ENCODE measurements around the gene PEAK3. TPM values are rescaled to one million over a fixed set of nuclear protein-coding genes. Genes with fewer than 3 reads are reported as not detected.

The PEAK3 gene
- total and polyA plus RNA-seq, 7 donors: under 0.01 to 0.82 (median 0.55) TPM

DNA sequence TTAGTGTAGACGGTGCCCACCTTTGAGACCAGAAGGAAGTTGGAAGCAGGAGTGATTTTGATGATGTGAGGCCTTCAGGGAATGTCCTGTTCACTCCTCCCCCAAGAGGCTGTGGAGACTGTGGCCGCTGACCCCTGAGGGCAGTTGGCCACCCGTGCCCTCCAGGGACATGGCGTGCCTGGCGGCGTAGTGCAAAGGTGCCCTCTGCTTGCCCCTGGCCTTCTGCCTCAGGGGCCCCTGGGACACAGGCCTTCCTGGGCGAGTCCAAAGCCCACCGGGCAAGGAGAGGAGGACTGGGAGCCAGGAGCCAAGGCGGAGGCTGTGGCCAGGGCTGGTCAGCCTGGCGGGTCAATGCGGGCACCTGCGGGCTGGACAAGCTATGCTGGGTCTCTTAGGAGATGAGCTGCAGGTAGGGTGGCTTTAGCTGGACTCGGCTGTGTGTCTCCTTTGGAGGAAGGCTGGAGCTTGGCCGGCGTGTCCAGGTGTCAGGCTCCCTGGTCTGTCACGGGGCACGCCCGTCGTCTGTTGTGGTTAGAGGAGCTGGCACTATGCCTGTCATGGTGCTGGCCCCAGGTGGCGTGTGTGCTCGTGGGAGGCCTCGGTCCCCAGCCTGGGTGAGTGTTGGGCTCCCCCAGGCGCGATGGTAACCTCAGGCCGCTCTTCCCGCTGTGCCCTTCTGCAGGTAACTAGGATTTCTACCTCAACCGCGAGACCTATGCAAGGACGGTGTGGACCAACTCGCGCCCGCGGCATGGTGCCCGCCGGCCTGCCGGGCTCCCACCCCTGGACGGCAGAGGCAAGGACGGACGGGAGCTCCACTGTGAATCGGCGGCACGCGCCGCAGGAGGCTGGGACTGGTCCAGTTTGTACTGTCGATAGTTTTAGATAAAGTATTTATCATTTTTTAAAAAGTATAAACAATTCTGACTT is 52.6 kb downstream of the PEAK3 start:
- no peak for DNase-seq
- Histone ChIP-seq H3K27me3 (no peaks in the 10 kb centered on the region), H3K9me3 (no peaks in the 10 kb centered on the region), H3K4me1 (peaks cover 0 to 13% (median 6%) of the 10 kb centered on the region in 4 donors), H3K36me3 (peaks cover 7 to 94% (median 48%) of the 10 kb centered on the region in 4 donors), H3K27ac (no peak overlapping the region), H3K4me3 (no peak overlapping the region)
- TF ChIP-seq, protein P1, sequence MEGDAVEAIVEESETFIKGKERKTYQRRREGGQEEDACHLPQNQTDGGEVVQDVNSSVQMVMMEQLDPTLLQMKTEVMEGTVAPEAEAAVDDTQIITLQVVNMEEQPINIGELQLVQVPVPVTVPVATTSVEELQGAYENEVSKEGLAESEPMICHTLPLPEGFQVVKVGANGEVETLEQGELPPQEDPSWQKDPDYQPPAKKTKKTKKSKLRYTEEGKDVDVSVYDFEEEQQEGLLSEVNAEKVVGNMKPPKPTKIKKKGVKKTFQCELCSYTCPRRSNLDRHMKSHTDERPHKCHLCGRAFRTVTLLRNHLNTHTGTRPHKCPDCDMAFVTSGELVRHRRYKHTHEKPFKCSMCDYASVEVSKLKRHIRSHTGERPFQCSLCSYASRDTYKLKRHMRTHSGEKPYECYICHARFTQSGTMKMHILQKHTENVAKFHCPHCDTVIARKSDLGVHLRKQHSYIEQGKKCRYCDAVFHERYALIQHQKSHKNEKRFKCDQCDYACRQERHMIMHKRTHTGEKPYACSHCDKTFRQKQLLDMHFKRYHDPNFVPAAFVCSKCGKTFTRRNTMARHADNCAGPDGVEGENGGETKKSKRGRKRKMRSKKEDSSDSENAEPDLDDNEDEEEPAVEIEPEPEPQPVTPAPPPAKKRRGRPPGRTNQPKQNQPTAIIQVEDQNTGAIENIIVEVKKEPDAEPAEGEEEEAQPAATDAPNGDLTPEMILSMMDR (IDR thresholded peaks at IDR 0.05): no peak
- TF ChIP-seq EP300 (IDR thresholded peaks at IDR 0.05) (no peak), POLR2A (IDR thresholded peaks at IDR 0.05) (no peak), POLR2AphosphoS5 (IDR thresholded peaks at IDR 0.05) (no peak)
- intact Hi-C loops (cut with DNase I): no loop called here
- 84 to 90% methylated on average over 45 of the region's 45 CpGs for WGBS, 2 donors

DNA sequence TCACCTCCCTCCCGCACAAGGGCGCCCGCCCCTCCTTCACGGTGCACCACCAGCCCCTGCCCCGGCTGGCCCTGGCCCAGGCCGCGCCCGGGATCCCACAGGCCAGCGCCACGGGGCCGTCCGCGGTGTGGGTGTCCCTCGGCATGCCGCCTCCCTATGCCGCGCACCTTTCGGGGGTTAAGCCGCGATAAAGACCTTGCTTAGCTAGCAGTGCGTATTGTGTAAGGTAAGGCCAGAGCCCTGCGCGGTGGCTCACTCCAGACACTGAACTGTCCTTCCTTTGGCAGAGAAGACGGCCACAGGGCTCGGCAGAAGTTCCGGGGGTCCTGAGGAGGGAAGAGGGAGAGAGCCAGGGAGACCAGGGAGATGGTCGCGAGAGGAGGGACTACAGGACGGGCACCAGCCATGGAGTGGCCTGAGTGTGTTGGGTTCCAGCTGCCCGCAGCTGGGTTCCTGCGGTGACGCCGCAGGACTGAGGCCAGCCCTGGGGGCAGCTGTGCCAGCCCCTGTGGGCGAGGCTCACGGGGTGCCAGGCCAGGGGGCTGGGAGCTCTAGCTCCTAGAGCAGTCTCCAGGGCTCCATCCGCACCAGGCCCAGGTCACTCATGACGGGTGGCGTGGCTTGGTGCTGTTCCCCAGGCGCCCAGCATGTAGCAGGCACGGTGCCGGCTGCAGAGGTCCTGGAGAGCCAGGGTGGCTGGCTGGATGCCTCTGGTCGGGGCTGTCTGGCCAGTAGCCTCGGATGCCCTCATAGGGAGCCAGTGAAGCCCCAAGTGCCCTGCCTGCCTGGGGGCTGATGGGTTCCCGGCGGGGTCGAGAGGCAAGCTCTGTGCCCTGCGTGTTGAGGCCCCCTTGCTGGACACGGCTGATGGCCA is 53.6 kb downstream of the PEAK3 start:
- peaks cover 12 to 96% (median 47%) of the 10 kb centered on the region in 4 donors for H3K36me3 ChIP-seq
- peaks cover 0 to 3% (median 0%) of the 10 kb centered on the region in 4 donors for H3K4me1 ChIP-seq

DNA sequence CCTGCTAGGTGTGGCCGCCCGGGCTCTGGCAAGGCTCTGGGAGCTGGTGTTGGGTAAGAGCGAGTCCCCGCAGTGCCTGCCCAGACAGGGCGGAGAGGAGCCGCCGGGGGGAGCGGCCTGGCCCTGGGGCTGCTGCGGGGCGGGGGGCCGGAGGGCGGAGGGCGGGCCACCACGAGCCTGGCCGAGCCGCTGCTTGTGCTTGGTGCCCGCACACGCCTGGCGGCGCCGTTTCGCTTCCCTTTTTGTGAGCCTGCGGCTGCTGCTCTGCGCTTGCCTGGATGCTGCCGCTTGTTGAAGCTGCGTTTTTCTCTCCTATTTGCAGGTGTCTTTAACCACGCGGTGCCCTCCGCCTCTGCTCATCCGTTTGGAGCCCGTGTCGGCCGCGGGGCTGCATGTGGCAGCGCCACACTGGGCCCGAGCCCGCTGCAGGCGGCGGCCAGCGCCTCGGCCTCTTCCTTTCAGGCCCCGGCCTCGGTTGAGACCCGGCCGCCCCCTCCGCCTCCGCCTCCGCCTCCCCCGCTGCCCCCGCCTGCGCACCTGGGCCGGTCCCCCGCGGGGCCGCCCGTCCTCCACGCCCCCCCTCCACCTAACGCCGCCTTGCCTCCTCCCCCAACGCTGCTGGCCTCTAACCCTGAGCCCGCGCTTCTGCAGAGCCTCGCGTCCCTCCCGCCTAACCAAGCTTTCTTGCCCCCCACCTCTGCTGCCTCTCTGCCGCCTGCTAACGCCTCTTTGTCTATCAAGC is 54.4 kb downstream of the PEAK3 start:
- no peak for DNase-seq

More for the DNA sequence above, 53.6 kb downstream of the PEAK3 start:
- H3K9me3 ChIP-seq: no peaks in the 10 kb centered on the region
- H3K4me3 ChIP-seq: no peak overlapping the region
- intact Hi-C loops (cut with DNase I): no loop called here
- DNase-seq: no peak
- TF ChIP-seq EP300 (IDR thresholded peaks at IDR 0.05): no peak
- TF ChIP-seq POLR2AphosphoS5 (IDR thresholded peaks at IDR 0.05): no peak
- no peak for TF ChIP-seq POLR2A (IDR thresholded peaks at IDR 0.05)
- TF ChIP-seq, protein P1 (IDR thresholded peaks at IDR 0.05): no peak
- no peak overlapping the region for H3K27ac ChIP-seq
- 93 to 95% methylated on average over 48 of the region's 48 CpGs for WGBS, 2 donors
- H3K27me3 ChIP-seq: no peaks in the 10 kb centered on the region

More for the DNA sequence above, 54.4 kb downstream of the PEAK3 start:
- Histone ChIP-seq H3K4me3 (no peak overlapping the region), H3K36me3 (peaks cover 12 to 96% (median 46%) of the 10 kb centered on the region in 4 donors), H3K4me1 (no peaks in the 10 kb centered on the region), H3K27ac (no peak overlapping the region), H3K27me3 (no peaks in the 10 kb centered on the region), H3K9me3 (no peaks in the 10 kb centered on the region)
- TF ChIP-seq, protein P1 (IDR thresholded peaks at IDR 0.05): no peak
- TF ChIP-seq POLR2A (IDR thresholded peaks at IDR 0.05): no peak
- no peak for TF ChIP-seq POLR2AphosphoS5 (IDR thresholded peaks at IDR 0.05)
- TF ChIP-seq EP300 (IDR thresholded peaks at IDR 0.05): no peak
- intact Hi-C loops (cut with DNase I): no loop called here
- 89 to 93% methylated on average over 67 of the region's 67 CpGs for WGBS, 2 donors

Measured in sigmoid colon (tissue), 7 donors.